22Rv1 (cell line): ENCODE measurements around the gene PLA2G4F.

Source experiments
- CTCF ChIP-seq: fragments of 450-650 bp; IDR thresholded peaks from 2 replicates; pipeline ENCODE4 v1.5.1; 2017; ENCODE audit warnings: mild to moderate bottlenecking
- ZFX ChIP-seq: fragments of 450-650 bp; IDR thresholded peaks from 2 replicates; pipeline ENCODE4 v1.6.1; 2017; ENCODE audit warnings: antibody characterized with exemption, borderline replicate concordance

GRCh38 chr15:42201801-42202200 lies 45.4 kb upstream of the PLA2G4F start:
- TF ChIP-seq CTCF (no peak), ZFX (no peak)
